PC-3 (cell line): ENCODE measurements around the gene RPE65.

ENCODE experiments used
- EZH2 ChIP-seq: fragments of 300-600 bp; sonication (generic); IDR thresholded peaks from one replicate; pipeline ENCODE4 v1.6.1; 2017; ENCODE audit warnings: antibody characterized with exemption, mild to moderate bottlenecking, low read length; ENCODE audit not compliant: unreplicated experiment
- EZH2phosphoT487 ChIP-seq: fragments of 300-600 bp; sonication (generic); IDR thresholded peaks from 2 replicates; pipeline ENCODE4 v1.6.1; 2018; ENCODE audit warnings: mild to moderate bottlenecking, antibody characterized with exemption, low read length, borderline replicate concordance
- TF ChIP-seq, protein P1 (sequence below): fragments of 300-600 bp; sonication (generic); conservative IDR thresholded peaks from 2 replicates; pipeline ENCODE4 v1.5.1; 2017; ENCODE audit warnings: antibody characterized with exemption, low read depth, mild to moderate bottlenecking, low read length

- no peak for TF ChIP-seq EZH2phosphoT487
- TF ChIP-seq, protein P1, sequence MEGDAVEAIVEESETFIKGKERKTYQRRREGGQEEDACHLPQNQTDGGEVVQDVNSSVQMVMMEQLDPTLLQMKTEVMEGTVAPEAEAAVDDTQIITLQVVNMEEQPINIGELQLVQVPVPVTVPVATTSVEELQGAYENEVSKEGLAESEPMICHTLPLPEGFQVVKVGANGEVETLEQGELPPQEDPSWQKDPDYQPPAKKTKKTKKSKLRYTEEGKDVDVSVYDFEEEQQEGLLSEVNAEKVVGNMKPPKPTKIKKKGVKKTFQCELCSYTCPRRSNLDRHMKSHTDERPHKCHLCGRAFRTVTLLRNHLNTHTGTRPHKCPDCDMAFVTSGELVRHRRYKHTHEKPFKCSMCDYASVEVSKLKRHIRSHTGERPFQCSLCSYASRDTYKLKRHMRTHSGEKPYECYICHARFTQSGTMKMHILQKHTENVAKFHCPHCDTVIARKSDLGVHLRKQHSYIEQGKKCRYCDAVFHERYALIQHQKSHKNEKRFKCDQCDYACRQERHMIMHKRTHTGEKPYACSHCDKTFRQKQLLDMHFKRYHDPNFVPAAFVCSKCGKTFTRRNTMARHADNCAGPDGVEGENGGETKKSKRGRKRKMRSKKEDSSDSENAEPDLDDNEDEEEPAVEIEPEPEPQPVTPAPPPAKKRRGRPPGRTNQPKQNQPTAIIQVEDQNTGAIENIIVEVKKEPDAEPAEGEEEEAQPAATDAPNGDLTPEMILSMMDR: no peak
- TF ChIP-seq EZH2: no peak
Observed at GRCh38 chr1:68478662-68479061, 28.9 kb upstream of the RPE65 start.
